Activated T-cell treated with anti-CD3 and anti-CD28 coated beads, Interleukin-2, amount 50 U/mL, for 4 hours (primary cell): ENCODE measurements around the gene HEATR9. TPM values are rescaled to one million over a fixed set of nuclear protein-coding genes. Genes with fewer than 3 reads are reported as not detected.

Source experiments
- ATAC-seq, 2 donors: fragments of 200-7000 bp; cut with Tn5 transposase; one replicate each; pipeline ENCODE4 v1.10.0; 2021
- DNase-seq: peaks from one replicate; pipeline ENCODE4 v3.0.0-alpha.2; 2020
- H3K27me3 Mint-ChIP-seq: one replicate; pipeline ENCODE4 v1.8.0; 2021; ENCODE audit warnings: low read depth, mixed read lengths
- H3K36me3 Mint-ChIP-seq: one replicate; pipeline ENCODE4 v1.8.0; 2022; ENCODE audit warnings: mixed read lengths; ENCODE audit not compliant: insufficient read depth
- H3K4me1 Mint-ChIP-seq: one replicate; pipeline ENCODE4 v1.8.0; 2021; ENCODE audit warnings: low read depth, mixed read lengths
- H3K4me3 Mint-ChIP-seq: one replicate; pipeline ENCODE4 v1.8.0; 2021; ENCODE audit warnings: mild to moderate bottlenecking, moderate library complexity, mixed read lengths
- H3K9me3 Mint-ChIP-seq: one replicate; pipeline ENCODE4 v1.8.0; 2021; ENCODE audit warnings: mixed read lengths
- total RNA-seq, 3 donors: library from RNA; stranded (reverse); gene quantifications; one replicate each; pipeline ENCODE4 v1.2.1, GENCODE V29; 2021

The HEATR9 gene
- total RNA-seq, 3 donors from 2014 or later: 0.21 TPM; not detected in 2

- Mint-ChIP-seq H3K36me3 (peaks cover 31% of the 10 kb centered on the region), H3K27me3 (no peaks in the 10 kb centered on the region), H3K4me1 (peaks cover 7% of the 10 kb centered on the region), H3K4me3 (no peak overlapping the region), H3K9me3 (no peaks in the 10 kb centered on the region)
- no peak for DNase-seq
- peak in 1 of 2 donors; percentile 54 for ATAC-seq
These were observed 12.1 kb downstream of the HEATR9 start for GRCh38 chr17:35856603-35857002.

GRCh38 chr17:35855965-35856364, 12.7 kb downstream of the HEATR9 start:
- H3K9me3 Mint-ChIP-seq: no peaks in the 10 kb centered on the region
- peaks cover 7% of the 10 kb centered on the region for H3K4me1 Mint-ChIP-seq
- H3K27me3 Mint-ChIP-seq: no peaks in the 10 kb centered on the region
- ATAC-seq: no peak
- H3K36me3 Mint-ChIP-seq: peaks cover 33% of the 10 kb centered on the region
- no peak for DNase-seq
- H3K4me3 Mint-ChIP-seq: no peak overlapping the region

GRCh38 chr17:35849469-35850348, 19.0 kb downstream of the HEATR9 start:
- Mint-ChIP-seq H3K27me3 (no peaks in the 10 kb centered on the region), H3K36me3 (peaks cover 45% of the 10 kb centered on the region), H3K9me3 (no peaks in the 10 kb centered on the region), H3K4me1 (peaks cover 9% of the 10 kb centered on the region), H3K4me3 (no peak overlapping the region)
- DNase-seq: peak; percentile 47
- peak; percentile 73 to 74 for ATAC-seq

GRCh38 chr17:35847633-35848373, 20.9 kb downstream of the HEATR9 start:
- H3K9me3 Mint-ChIP-seq: no peaks in the 10 kb centered on the region
- DNase-seq (no peak), ATAC-seq (no peak)
- peaks cover 9% of the 10 kb centered on the region for H3K4me1 Mint-ChIP-seq
- peaks cover 48% of the 10 kb centered on the region for H3K36me3 Mint-ChIP-seq
- no peak overlapping the region for H3K4me3 Mint-ChIP-seq
- H3K27me3 Mint-ChIP-seq: no peaks in the 10 kb centered on the region

- DNase-seq: no peak
- Mint-ChIP-seq H3K4me1 (peaks cover 9% of the 10 kb centered on the region), H3K9me3 (no peaks in the 10 kb centered on the region), H3K27me3 (no peaks in the 10 kb centered on the region), H3K4me3 (no peak overlapping the region), H3K36me3 (peaks cover 48% of the 10 kb centered on the region)
- ATAC-seq: no peak
These were observed 21.7 kb downstream of the HEATR9 start for GRCh38 chr17:35847006-35847405.

- Mint-ChIP-seq H3K9me3 (no peaks in the 10 kb centered on the region), H3K4me3 (no peak overlapping the region), H3K4me1 (peaks cover 9% of the 10 kb centered on the region), H3K27me3 (no peaks in the 10 kb centered on the region), H3K36me3 (peaks cover 47% of the 10 kb centered on the region)
- ATAC-seq (no peak), DNase-seq (no peak)
These were observed 22.5 kb downstream of the HEATR9 start for GRCh38 chr17:35846055-35846809.

GRCh38 chr17:35844547-35844946, 24.1 kb downstream of the HEATR9 start:
- ATAC-seq (no peak), DNase-seq (no peak)
- Mint-ChIP-seq H3K9me3 (no peaks in the 10 kb centered on the region), H3K4me3 (no peak overlapping the region), H3K4me1 (peaks cover under 1% of the 10 kb centered on the region), H3K36me3 (peaks cover 45% of the 10 kb centered on the region), H3K27me3 (no peaks in the 10 kb centered on the region)

GRCh38 chr17:35843698-35844097, 25.0 kb downstream of the HEATR9 start:
- no peaks in the 10 kb centered on the region for H3K27me3 Mint-ChIP-seq
- H3K4me1 Mint-ChIP-seq: no peaks in the 10 kb centered on the region
- DNase-seq (no peak), ATAC-seq (no peak)
- no peaks in the 10 kb centered on the region for H3K9me3 Mint-ChIP-seq
- H3K36me3 Mint-ChIP-seq: peaks cover 45% of the 10 kb centered on the region
- H3K4me3 Mint-ChIP-seq: no peak overlapping the region

GRCh38 chr17:35842239-35842638, 26.5 kb downstream of the HEATR9 start:
- Mint-ChIP-seq H3K4me1 (no peaks in the 10 kb centered on the region), H3K4me3 (no peak overlapping the region), H3K9me3 (no peaks in the 10 kb centered on the region), H3K36me3 (peaks cover 39% of the 10 kb centered on the region), H3K27me3 (no peaks in the 10 kb centered on the region)
- DNase-seq (no peak), ATAC-seq (no peak)

- Mint-ChIP-seq H3K9me3 (no peaks in the 10 kb centered on the region), H3K27me3 (no peaks in the 10 kb centered on the region), H3K4me3 (no peak overlapping the region), H3K36me3 (peaks cover 38% of the 10 kb centered on the region), H3K4me1 (no peaks in the 10 kb centered on the region)
- ATAC-seq: no peak
- no peak for DNase-seq
These were observed 27.2 kb downstream of the HEATR9 start for GRCh38 chr17:35841505-35841904.

- Mint-ChIP-seq H3K36me3 (peaks cover 42% of the 10 kb centered on the region), H3K4me3 (no peak overlapping the region)
- no peak for ATAC-seq
These were observed 27.6 kb downstream of the HEATR9 start for GRCh38 chr17:35841101-35841500.

GRCh38 chr17:35825206-35825605, 43.5 kb downstream of the HEATR9 start:
- no peaks in the 10 kb centered on the region for H3K9me3 Mint-ChIP-seq
- ATAC-seq: no peak
- peaks cover 5% of the 10 kb centered on the region for H3K4me1 Mint-ChIP-seq
- peaks cover 45% of the 10 kb centered on the region for H3K36me3 Mint-ChIP-seq
- no peak for DNase-seq
- H3K4me3 Mint-ChIP-seq: no peak overlapping the region
- H3K27me3 Mint-ChIP-seq: no peaks in the 10 kb centered on the region

More at GRCh38 chr17:35841101-35841500, 27.6 kb downstream of the HEATR9 start:
- Mint-ChIP-seq H3K4me1 (no peaks in the 10 kb centered on the region), H3K9me3 (no peaks in the 10 kb centered on the region), H3K27me3 (no peaks in the 10 kb centered on the region)
- DNase-seq: no peak

GRCh38 chr17:35821308-35821707, 47.4 kb downstream of the HEATR9 start:
- ATAC-seq (no peak), DNase-seq (no peak)
- no peak overlapping the region for H3K4me3 Mint-ChIP-seq
- no peaks in the 10 kb centered on the region for H3K27me3 Mint-ChIP-seq
- H3K36me3 Mint-ChIP-seq: peaks cover 49% of the 10 kb centered on the region
- no peaks in the 10 kb centered on the region for H3K9me3 Mint-ChIP-seq
- H3K4me1 Mint-ChIP-seq: peaks cover 22% of the 10 kb centered on the region

GRCh38 chr17:35819455-35819854, 49.2 kb downstream of the HEATR9 start:
- no peaks in the 10 kb centered on the region for H3K9me3 Mint-ChIP-seq
- H3K36me3 Mint-ChIP-seq: peaks cover 37% of the 10 kb centered on the region
- DNase-seq (no peak), ATAC-seq (no peak)
- H3K4me3 Mint-ChIP-seq: no peak overlapping the region
- H3K4me1 Mint-ChIP-seq: peaks cover 38% of the 10 kb centered on the region
- no peaks in the 10 kb centered on the region for H3K27me3 Mint-ChIP-seq
